Measurements from ENCODE around the gene LDLRAD3.

Gene LDLRAD3

DNA sequence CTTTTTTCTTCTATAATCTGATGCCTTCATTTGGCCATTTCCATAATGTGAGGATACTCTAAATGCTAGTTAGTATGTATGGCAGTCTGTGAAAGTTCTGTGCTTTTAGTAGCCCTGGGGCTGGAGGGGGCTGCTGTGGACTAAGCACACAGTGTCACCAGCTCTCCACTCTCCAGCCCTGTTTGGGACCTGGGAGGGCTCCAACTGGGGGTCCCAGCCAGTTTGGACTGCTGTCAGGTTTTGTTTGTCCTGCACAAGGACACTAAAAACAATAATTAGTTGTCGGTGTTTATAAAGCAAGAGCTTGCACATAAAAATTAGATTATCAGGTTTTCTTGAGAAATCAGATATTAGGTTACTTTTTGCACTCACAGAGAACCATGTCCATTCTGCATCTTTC is 103.1 kb downstream of the LDLRAD3 start:
- Histone ChIP-seq H3K4me2 (ENCODE audit: low read depth, low read length, poor library complexity, severe bottlenecking) (no peak overlapping the region), H2AFZ (ENCODE audit: low read length) (no peak overlapping the region), H3K9me3 (ENCODE audit: insufficient read depth, low read depth, low read length) (no peaks in the 10 kb centered on the region), H3K9ac (ENCODE audit: low read depth, low read length, poor library complexity, severe bottlenecking) (no peak overlapping the region), H3K79me2 (ENCODE audit: insufficient read depth, low read length) (no peaks in the 10 kb centered on the region), H3K36me3 (ENCODE audit: insufficient read depth, low read length) (no peaks in the 10 kb centered on the region), H3K27me3 (ENCODE audit: insufficient read depth, low read length, poor library complexity, severe bottlenecking) (no peaks in the 10 kb centered on the region), H3K4me1 (ENCODE audit: insufficient read depth, low read length, poor library complexity, severe bottlenecking) (peaks cover 8% of the 10 kb centered on the region), H3K4me3 (ENCODE audit: low read length, poor library complexity, severe bottlenecking) (no peak overlapping the region), H3K9me2 (replicated peaks; ENCODE audit: low read depth, low read length) (no peaks in the 10 kb centered on the region), H4K20me1 (ENCODE audit: insufficient read depth, low read length, poor library complexity, severe bottlenecking) (no peaks in the 10 kb centered on the region), H3F3A (ENCODE audit: low read depth) (no peaks in the 10 kb centered on the region)
- no peak for TF ChIP-seq EZH2phosphoT487 (IDR thresholded peaks at IDR 0.05; ENCODE audit: borderline replicate concordance)
- TF ChIP-seq, protein P1, sequence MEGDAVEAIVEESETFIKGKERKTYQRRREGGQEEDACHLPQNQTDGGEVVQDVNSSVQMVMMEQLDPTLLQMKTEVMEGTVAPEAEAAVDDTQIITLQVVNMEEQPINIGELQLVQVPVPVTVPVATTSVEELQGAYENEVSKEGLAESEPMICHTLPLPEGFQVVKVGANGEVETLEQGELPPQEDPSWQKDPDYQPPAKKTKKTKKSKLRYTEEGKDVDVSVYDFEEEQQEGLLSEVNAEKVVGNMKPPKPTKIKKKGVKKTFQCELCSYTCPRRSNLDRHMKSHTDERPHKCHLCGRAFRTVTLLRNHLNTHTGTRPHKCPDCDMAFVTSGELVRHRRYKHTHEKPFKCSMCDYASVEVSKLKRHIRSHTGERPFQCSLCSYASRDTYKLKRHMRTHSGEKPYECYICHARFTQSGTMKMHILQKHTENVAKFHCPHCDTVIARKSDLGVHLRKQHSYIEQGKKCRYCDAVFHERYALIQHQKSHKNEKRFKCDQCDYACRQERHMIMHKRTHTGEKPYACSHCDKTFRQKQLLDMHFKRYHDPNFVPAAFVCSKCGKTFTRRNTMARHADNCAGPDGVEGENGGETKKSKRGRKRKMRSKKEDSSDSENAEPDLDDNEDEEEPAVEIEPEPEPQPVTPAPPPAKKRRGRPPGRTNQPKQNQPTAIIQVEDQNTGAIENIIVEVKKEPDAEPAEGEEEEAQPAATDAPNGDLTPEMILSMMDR (conservative IDR thresholded peaks at IDR 0.05; ENCODE audit: low read length), result no peak

DNA sequence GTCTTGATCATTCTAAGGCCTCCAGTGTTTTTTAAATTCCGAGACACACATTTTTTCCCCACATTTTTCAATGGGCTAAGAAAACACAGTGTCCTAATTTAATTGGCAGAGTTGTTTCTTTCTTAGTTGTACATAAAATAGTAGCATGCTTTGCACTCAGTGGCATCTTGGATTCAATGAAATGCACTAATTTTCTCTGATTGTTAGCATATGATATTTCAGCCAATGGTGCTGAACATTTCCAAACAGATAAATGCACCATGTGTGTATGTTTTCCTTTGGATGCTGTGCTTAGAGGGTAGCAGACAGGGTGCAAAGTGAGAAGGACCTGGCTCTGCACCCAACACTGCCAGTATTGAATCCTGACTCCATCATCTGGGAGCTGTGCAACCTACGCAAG is 103.5 kb downstream of the LDLRAD3 start:
- Histone ChIP-seq H3K9me2 (replicated peaks; ENCODE audit: low read depth, low read length) (no peaks in the 10 kb centered on the region), H3K36me3 (ENCODE audit: insufficient read depth, low read length) (no peaks in the 10 kb centered on the region), H4K20me1 (ENCODE audit: insufficient read depth, low read length, poor library complexity, severe bottlenecking) (no peaks in the 10 kb centered on the region), H3K4me1 (ENCODE audit: insufficient read depth, low read length, poor library complexity, severe bottlenecking) (peaks cover 8% of the 10 kb centered on the region), H3K9me3 (ENCODE audit: insufficient read depth, low read depth, low read length) (no peaks in the 10 kb centered on the region), H2AFZ (ENCODE audit: low read length) (no peak overlapping the region), H3K79me2 (ENCODE audit: insufficient read depth, low read length) (no peaks in the 10 kb centered on the region), H3F3A (ENCODE audit: low read depth) (no peaks in the 10 kb centered on the region), H3K9ac (ENCODE audit: low read depth, low read length, poor library complexity, severe bottlenecking) (no peak overlapping the region), H3K27me3 (ENCODE audit: insufficient read depth, low read length, poor library complexity, severe bottlenecking) (no peaks in the 10 kb centered on the region), H3K4me2 (ENCODE audit: low read depth, low read length, poor library complexity, severe bottlenecking) (no peak overlapping the region), H3K4me3 (ENCODE audit: low read length, poor library complexity, severe bottlenecking) (no peak overlapping the region)
- TF ChIP-seq, protein P1 (conservative IDR thresholded peaks at IDR 0.05; ENCODE audit: low read length), result no peak
- no peak for TF ChIP-seq EZH2phosphoT487 (IDR thresholded peaks at IDR 0.05; ENCODE audit: borderline replicate concordance)

GRCh38 chr11:36048496-36049247 is 104.8 kb downstream of the LDLRAD3 start:
- no peaks in the 10 kb centered on the region for H3K79me2 ChIP-seq (ENCODE audit: insufficient read depth, low read length)
- no peaks in the 10 kb centered on the region for H3K9me3 ChIP-seq (ENCODE audit: insufficient read depth, low read depth, low read length)
- no peaks in the 10 kb centered on the region for H3K9me2 ChIP-seq (replicated peaks; ENCODE audit: low read depth, low read length)
- H3F3A ChIP-seq (ENCODE audit: low read depth), result no peaks in the 10 kb centered on the region
- TF ChIP-seq EZH2phosphoT487 (IDR thresholded peaks at IDR 0.05; ENCODE audit: borderline replicate concordance), result no peak
- TF ChIP-seq, protein P1 (conservative IDR thresholded peaks at IDR 0.05; ENCODE audit: low read length), result no peak
- peaks cover 8% of the 10 kb centered on the region for H3K4me1 ChIP-seq (ENCODE audit: insufficient read depth, low read length, poor library complexity, severe bottlenecking)
- no peak overlapping the region for H2AFZ ChIP-seq (ENCODE audit: low read length)
- H3K9ac ChIP-seq (ENCODE audit: low read depth, low read length, poor library complexity, severe bottlenecking), result no peak overlapping the region
- no peaks in the 10 kb centered on the region for H3K36me3 ChIP-seq (ENCODE audit: insufficient read depth, low read length)
- no peak overlapping the region for H3K4me2 ChIP-seq (ENCODE audit: low read depth, low read length, poor library complexity, severe bottlenecking)
- H3K27me3 ChIP-seq (ENCODE audit: insufficient read depth, low read length, poor library complexity, severe bottlenecking), result no peaks in the 10 kb centered on the region
- no peak overlapping the region for H3K4me3 ChIP-seq (ENCODE audit: low read length, poor library complexity, severe bottlenecking)
- no peaks in the 10 kb centered on the region for H4K20me1 ChIP-seq (ENCODE audit: insufficient read depth, low read length, poor library complexity, severe bottlenecking)

Data from Loucy (cell line).